Smooth muscle cell (in vitro differentiated cells): ENCODE data around the gene PMEPA1. TPM values are rescaled to one million over a fixed set of nuclear protein-coding genes. Genes with fewer than 3 reads are reported as not detected.

Experiments used
- DNase-seq: peaks from one replicate; lab custom pipeline; 2025; ENCODE audit not compliant: unreplicated experiment; lab: John Stamatoyannopoulos, UW
- H2AFZ ChIP-seq: fragments of 200-600 bp; sonication (generic); 2 replicates; pipeline ENCODE4 v1.6.0; 2016; ENCODE audit warnings: antibody characterized with exemption, low read depth, mild to moderate bottlenecking
- H3F3A ChIP-seq: fragments of 200-600 bp; sonication (generic); 2 replicates; pipeline ENCODE4 v1.6.0; 2017; ENCODE audit warnings: antibody characterized with exemption, low read depth
- H3K27ac ChIP-seq: fragments of 200-600 bp; sonication (generic); 2 replicates; pipeline ENCODE4 v1.5.1; 2016; ENCODE audit warnings: low read depth, mild to moderate bottlenecking
- H3K27me3 ChIP-seq: fragments of 200-600 bp; sonication (generic); 2 replicates; pipeline ENCODE4 v1.6.1; 2016; ENCODE audit warnings: low read depth, mild to moderate bottlenecking
- H3K36me3 ChIP-seq: fragments of 200-600 bp; sonication (generic); 2 replicates; pipeline ENCODE4 v1.5.1; 2016; ENCODE audit warnings: low read depth
- H3K4me1 ChIP-seq: fragments of 200-600 bp; sonication (generic); 2 replicates; pipeline ENCODE4 v1.5.1; 2016; ENCODE audit warnings: low read depth
- H3K4me2 ChIP-seq: fragments of 200-600 bp; sonication (generic); 2 replicates; pipeline ENCODE4 v1.6.0; 2016; ENCODE audit warnings: mild to moderate bottlenecking
- H3K4me3 ChIP-seq: fragments of 200-600 bp; sonication (generic); 2 replicates; pipeline ENCODE4 v1.5.1; 2016; ENCODE audit warnings: mild to moderate bottlenecking
- H3K79me2 ChIP-seq: fragments of 200-600 bp; sonication (generic); 2 replicates; pipeline ENCODE4 v1.6.0; 2016; ENCODE audit warnings: low read depth, mild to moderate bottlenecking
- H3K9ac ChIP-seq: fragments of 200-600 bp; sonication (generic); 2 replicates; pipeline ENCODE4 v1.6.0; 2016; ENCODE audit warnings: low read depth
- H3K9me3 ChIP-seq: fragments of 200-600 bp; sonication (generic); replicated peaks from 2 replicates; pipeline ENCODE4 v1.5.1; 2016; ENCODE audit warnings: low read depth
- H4K20me1 ChIP-seq: fragments of 200-600 bp; sonication (generic); 2 replicates; pipeline ENCODE4 v1.6.0; 2016; ENCODE audit warnings: low read depth
- CTCF ChIP-seq: fragments of 200-600 bp; sonication (generic); IDR thresholded peaks from 2 replicates; pipeline ENCODE4 v1.5.1; 2017; ENCODE audit warnings: borderline replicate concordance, mild to moderate bottlenecking, antibody characterized with exemption; ENCODE audit not compliant: insufficient read depth, poor library complexity, severe bottlenecking
- WGBS: methylation state at CpG from one replicate; pipeline ENCODE4 v1.1.7; 2016; ENCODE audit warnings: low lambda C conversion rate; 5-methylcytosine and 5-hydroxymethylcytosine counted together
- polyA plus RNA-seq: library from polyadenylated mRNA; unstranded; fragments of >200 nt; fragmentation: Nextera tagmentation; extraction: Ambion mirVana; gene quantifications from 2 replicates; pipeline ENCODE4 v1.2.1, GENCODE V29; 2016
- total RNA-seq: library from RNA; depleted of rRNA; stranded (reverse); fragments of >200 nt; gene quantifications from 2 replicates; pipeline ENCODE4 v1.2.3, GENCODE V29; 2014

The PMEPA1 gene
- total and polyA plus RNA-seq, 2 experiments from 2014 or later, result 37.2 to 81.9 TPM

GRCh38 chr20:57671072-57671391 lies 38.8 kb downstream of the PMEPA1 start:
- no peak overlapping the region for H3K27ac ChIP-seq
- H3K9ac ChIP-seq, result no peak overlapping the region
- no peak for DNase-seq
- H3K4me1 ChIP-seq, result no peaks in the 10 kb centered on the region
- WGBS, result 85% methylated on average over 10 of the region's 10 CpGs
- H3K4me3 ChIP-seq, result no peak overlapping the region
- peaks cover 99% of the 10 kb centered on the region for H4K20me1 ChIP-seq
- no peak overlapping the region for H3K4me2 ChIP-seq
- no peak overlapping the region for H2AFZ ChIP-seq
- peaks cover 99% of the 10 kb centered on the region for H3K79me2 ChIP-seq
- no peaks in the 10 kb centered on the region for H3F3A ChIP-seq
- no peaks in the 10 kb centered on the region for H3K36me3 ChIP-seq
- H3K9me3 ChIP-seq, result no peaks in the 10 kb centered on the region
- H3K27me3 ChIP-seq, result no peaks in the 10 kb centered on the region
- no peak for TF ChIP-seq CTCF

DNA sequence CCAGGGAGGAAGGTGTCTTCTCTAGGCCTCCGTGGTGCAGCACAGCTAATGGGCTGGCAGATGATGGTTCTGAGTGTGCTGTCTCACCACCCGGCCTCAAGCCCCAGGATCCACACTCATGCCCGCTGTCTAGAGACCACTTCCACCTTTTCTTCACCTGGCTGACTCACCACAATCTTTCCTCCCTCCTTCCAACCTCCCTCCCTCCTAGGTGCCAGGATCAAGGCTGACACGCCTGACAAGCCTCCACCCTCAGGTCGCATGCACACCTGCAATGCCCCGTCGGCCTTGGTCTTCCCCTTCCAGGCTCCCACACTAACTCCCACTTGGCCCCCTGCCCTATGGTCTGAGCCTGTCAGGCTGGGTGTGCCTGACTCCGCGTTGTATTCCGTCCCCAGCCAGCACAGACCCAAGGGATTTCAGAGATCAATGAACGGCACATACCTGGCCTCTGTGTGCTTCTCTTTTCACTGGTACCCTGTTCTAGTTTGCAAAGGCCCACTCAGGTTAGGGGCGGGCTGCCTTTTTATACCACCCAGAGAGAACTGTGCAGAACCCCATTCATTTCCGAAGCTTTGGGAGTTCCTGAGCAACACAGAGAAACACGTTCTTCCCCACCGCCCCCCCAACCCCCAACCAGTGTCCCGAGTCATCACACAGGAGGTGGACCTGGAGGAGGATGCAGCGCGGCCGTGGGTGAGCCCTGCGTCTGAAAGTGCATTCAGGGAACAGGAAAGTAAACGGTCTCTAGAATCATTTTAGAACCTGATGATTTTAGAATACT lies 39.3 kb downstream of the PMEPA1 start:
- no peak for TF ChIP-seq CTCF
- DNase-seq, result no peak
- peaks cover 99% of the 10 kb centered on the region for H4K20me1 ChIP-seq
- H3K9me3 ChIP-seq, result no peaks in the 10 kb centered on the region
- H3K4me1 ChIP-seq, result no peaks in the 10 kb centered on the region
- no peaks in the 10 kb centered on the region for H3K36me3 ChIP-seq
- no peaks in the 10 kb centered on the region for H3K27me3 ChIP-seq
- 84% methylated on average over 21 of the region's 21 CpGs for WGBS
- H3K79me2 ChIP-seq, result peaks cover 99% of the 10 kb centered on the region
- H2AFZ ChIP-seq, result no peak overlapping the region
- H3K4me3 ChIP-seq, result no peak overlapping the region
- H3K27ac ChIP-seq, result no peak overlapping the region
- H3K9ac ChIP-seq, result no peak overlapping the region
- no peak overlapping the region for H3K4me2 ChIP-seq
- no peaks in the 10 kb centered on the region for H3F3A ChIP-seq

DNA sequence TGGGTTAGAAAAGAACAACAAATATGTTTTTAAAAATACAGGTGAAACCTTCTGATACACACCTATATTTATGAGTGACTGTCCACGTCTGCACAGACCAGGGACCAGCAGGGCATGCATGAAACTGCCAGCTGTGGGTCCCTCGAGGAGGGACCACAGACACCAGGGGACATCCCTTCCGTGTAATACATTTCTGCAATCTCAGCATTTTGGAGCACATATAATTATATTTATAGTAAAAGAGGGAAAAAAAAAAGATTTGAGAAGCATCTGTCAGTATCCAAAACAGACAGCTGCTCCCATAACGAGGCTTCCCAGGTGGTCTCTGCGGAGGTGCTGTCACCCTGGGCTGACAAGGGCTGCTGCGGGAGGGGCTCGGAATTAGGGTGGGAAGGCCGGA lies 40.2 kb downstream of the PMEPA1 start:
- Histone ChIP-seq H3K4me3 (no peak overlapping the region), H3K4me1 (no peaks in the 10 kb centered on the region), H3K36me3 (no peaks in the 10 kb centered on the region), H3K9ac (no peak overlapping the region), H3K79me2 (peaks cover 99% of the 10 kb centered on the region), H3K27ac (no peak overlapping the region), H3F3A (no peaks in the 10 kb centered on the region), H2AFZ (no peak overlapping the region), H3K4me2 (no peak overlapping the region), H3K27me3 (no peaks in the 10 kb centered on the region), H3K9me3 (no peaks in the 10 kb centered on the region), H4K20me1 (peaks cover 99% of the 10 kb centered on the region)
- TF ChIP-seq CTCF, result no peak
- 83% methylated on average over 8 of the region's 8 CpGs for WGBS
- DNase-seq, result no peak
